Measurements from ENCODE around the gene LRRTM4. TPM values are rescaled to one million over a fixed set of nuclear protein-coding genes. Genes with fewer than 3 reads are reported as not detected.

LRRTM4 gene
- polyA plus RNA-seq, 1 of the 3 experiments (the other 2 are of a cell fraction): 0.10 TPM

GRCh38 chr2:77190721-77191346, 331.3 kb downstream of the LRRTM4 start (continued):
- TF ChIP-seq RXRA (IDR thresholded peaks at IDR 0.05; ENCODE audit: borderline replicate concordance, low read depth): no peak
- TF ChIP-seq ELF1 (IDR thresholded peaks at IDR 0.05): no peak
- TF ChIP-seq, protein P1, sequence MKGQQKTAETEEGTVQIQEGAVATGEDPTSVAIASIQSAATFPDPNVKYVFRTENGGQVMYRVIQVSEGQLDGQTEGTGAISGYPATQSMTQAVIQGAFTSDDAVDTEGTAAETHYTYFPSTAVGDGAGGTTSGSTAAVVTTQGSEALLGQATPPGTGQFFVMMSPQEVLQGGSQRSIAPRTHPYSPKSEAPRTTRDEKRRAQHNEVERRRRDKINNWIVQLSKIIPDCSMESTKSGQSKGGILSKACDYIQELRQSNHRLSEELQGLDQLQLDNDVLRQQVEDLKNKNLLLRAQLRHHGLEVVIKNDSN (IDR thresholded peaks at IDR 0.05; ENCODE audit: borderline replicate concordance, low read depth): no peak
- no peak for TF ChIP-seq RAD21 (IDR thresholded peaks at IDR 0.05; ENCODE audit: low read length)
- TF ChIP-seq USF2 (IDR thresholded peaks at IDR 0.05; ENCODE audit: borderline replicate concordance, low read depth, low read length): no peak
- TF ChIP-seq, protein P2, sequence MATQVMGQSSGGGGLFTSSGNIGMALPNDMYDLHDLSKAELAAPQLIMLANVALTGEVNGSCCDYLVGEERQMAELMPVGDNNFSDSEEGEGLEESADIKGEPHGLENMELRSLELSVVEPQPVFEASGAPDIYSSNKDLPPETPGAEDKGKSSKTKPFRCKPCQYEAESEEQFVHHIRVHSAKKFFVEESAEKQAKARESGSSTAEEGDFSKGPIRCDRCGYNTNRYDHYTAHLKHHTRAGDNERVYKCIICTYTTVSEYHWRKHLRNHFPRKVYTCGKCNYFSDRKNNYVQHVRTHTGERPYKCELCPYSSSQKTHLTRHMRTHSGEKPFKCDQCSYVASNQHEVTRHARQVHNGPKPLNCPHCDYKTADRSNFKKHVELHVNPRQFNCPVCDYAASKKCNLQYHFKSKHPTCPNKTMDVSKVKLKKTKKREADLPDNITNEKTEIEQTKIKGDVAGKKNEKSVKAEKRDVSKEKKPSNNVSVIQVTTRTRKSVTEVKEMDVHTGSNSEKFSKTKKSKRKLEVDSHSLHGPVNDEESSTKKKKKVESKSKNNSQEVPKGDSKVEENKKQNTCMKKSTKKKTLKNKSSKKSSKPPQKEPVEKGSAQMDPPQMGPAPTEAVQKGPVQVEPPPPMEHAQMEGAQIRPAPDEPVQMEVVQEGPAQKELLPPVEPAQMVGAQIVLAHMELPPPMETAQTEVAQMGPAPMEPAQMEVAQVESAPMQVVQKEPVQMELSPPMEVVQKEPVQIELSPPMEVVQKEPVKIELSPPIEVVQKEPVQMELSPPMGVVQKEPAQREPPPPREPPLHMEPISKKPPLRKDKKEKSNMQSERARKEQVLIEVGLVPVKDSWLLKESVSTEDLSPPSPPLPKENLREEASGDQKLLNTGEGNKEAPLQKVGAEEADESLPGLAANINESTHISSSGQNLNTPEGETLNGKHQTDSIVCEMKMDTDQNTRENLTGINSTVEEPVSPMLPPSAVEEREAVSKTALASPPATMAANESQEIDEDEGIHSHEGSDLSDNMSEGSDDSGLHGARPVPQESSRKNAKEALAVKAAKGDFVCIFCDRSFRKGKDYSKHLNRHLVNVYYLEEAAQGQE (IDR thresholded peaks at IDR 0.05; ENCODE audit: low read depth, low read length): no peak

- WGBS (ENCODE audit: low lambda C conversion rate): 37% methylated on average over 3 of the region's 3 CpGs
- ChIA-PET POLR2A (no interaction called here), CTCF (no interaction called here)
- no peak for TF ChIP-seq ZBTB33 (IDR thresholded peaks at IDR 0.05; ENCODE audit: borderline replicate concordance, low read depth)
- TF ChIP-seq FOXM1 (IDR thresholded peaks at IDR 0.05; ENCODE audit: low read depth): no peak
- TF ChIP-seq RXRA (IDR thresholded peaks at IDR 0.05; ENCODE audit: borderline replicate concordance, low read depth): no peak
- TF ChIP-seq MAX (IDR thresholded peaks at IDR 0.05; ENCODE audit: low read depth): no peak
- no peak for TF ChIP-seq CHD2 (IDR thresholded peaks at IDR 0.05; ENCODE audit: low read length, partially characterized antibody)
- no peak for TF ChIP-seq EZH2phosphoT487 (IDR thresholded peaks at IDR 0.05; ENCODE audit: borderline replicate concordance, low read depth)
- Histone ChIP-seq H3K4me1 (ENCODE audit: control insufficient read depth in 1 of 2, insufficient read depth in 2 of 2, low read depth in 1 of 2, low read length in 1 of 2) (no peaks in the 10 kb centered on the region), H3K4me2 (no peak overlapping the region), H3K9me3 (no peaks in the 10 kb centered on the region), H3K9ac (no peak overlapping the region), H3K4me3 (ENCODE audit: low read depth in 2 of 2, low read length in 1 of 2) (no peak overlapping the region), H2AFZ (ENCODE audit: low read depth) (no peak overlapping the region), H3K27ac (ENCODE audit: low read depth in 2 of 2, low read length in 1 of 2) (no peak overlapping the region), H3F3A (replicated peaks; ENCODE audit: insufficient read depth) (no peaks in the 10 kb centered on the region), H3K79me2 (ENCODE audit: insufficient read depth) (no peaks in the 10 kb centered on the region), H3K36me3 (replicated peaks in 1 of 2; ENCODE audit: control insufficient read depth in 1 of 2, insufficient read depth in 2 of 2, low read length in 1 of 2) (no peaks in the 10 kb centered on the region), H4K20me1 (ENCODE audit: insufficient read depth) (no peaks in the 10 kb centered on the region), H3K9me2 (no peaks in the 10 kb centered on the region), H3K27me3 (ENCODE audit: insufficient read depth) (no peaks in the 10 kb centered on the region)
- DNase-seq: no peak
These were observed 337.1 kb downstream of the LRRTM4 start for GRCh38 chr2:77185052-77185451.

Measured in SK-N-SH (cell line).